Ecto neural progenitor cell (in vitro differentiated cells): ENCODE results near the gene TMEM214.
"Not testable (repeated sequence)": the region's sequence is repeated elsewhere in the genome, so short reads cannot be mapped to it uniquely, and the experiment has no call there.

Source experiments
- DNase-seq: peaks from one replicate; pipeline ENCODE4 v3.0.0-alpha.2; 2018; ENCODE audit warnings: low spot score

Gene TMEM214

DNA sequence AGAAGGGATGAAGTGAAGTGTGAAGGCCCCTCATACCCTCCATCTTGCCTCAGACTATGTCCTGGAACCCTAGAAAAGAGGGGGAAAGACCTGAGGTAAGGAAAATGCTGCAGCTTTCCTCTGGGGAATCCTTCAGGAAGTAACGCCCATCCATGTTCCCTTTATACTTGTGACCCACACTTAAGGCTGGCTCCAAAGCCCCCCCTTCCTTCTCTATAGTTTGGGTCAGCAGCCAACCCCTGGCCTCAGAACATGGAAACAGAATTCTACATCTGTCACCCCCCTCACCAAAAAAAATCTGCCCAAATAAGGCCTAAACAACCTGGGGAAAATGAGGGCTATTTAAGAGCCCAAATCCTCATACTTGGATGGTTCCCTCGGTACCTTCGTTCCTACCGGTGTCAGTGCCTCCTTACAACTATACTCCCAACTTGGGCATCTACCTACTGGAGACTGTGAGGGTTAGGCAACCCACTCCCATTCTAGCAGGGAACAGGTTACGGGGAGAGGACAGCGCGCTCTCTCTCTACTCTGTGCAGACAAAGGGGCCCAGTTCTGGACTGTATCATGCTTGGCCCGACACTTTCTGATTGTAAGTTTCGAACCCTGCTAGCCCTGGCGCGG, 38.0 kb downstream of the TMEM214 start:
- DNase-seq, result no peak

- DNase-seq, result peak; percentile 94
These were observed 38.7 kb downstream of the TMEM214 start, which contains the start of gene OST4 for GRCh38 chr2:27071277-27071989. OST4 (minus strand) TSS chr2:27071654.

DNA sequence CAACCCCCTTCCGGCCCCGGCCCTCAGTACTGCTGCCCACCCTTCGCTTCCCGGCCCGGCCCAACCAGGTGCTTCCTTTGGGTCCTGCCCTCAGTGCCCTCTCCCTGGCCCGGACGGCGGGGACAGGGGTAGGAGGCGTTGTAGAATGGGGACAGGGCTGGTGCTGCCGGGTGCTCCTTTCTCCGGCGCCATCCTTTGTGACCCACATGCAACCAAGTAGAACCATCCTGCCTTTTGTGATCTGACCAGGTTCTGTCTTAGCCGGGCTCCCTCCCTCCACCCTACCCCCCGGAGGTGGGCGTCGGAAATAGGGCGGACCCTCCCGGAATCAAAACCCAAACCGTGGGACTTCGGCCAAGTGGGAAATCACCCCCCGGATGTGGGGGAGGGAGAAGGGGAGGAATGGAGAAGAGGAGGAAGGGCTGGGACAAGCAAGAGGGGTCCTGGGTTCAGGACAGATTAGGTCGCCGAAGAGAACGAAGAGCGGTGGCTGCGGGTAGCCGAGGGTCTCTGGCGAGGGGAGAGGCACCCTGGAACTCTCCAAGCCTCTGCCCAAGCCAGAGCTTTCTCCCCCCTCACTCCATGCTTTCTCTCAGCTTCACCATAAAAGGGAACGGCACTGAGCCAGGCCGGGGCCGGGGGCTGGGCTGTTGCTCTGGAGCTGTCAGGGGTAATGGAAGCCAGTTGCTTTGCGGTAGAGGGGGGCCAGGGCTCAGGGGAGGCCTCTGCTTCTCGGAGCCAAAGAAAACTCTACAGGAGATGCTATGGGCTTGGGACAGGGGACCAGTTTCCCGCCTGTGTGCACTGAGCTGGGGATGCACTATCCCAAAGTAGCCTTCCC, 39.4 kb downstream of the TMEM214 start:
- DNase-seq, result peak; percentile 75

- DNase-seq, result no peak
These were observed 40.2 kb downstream of the TMEM214 start for GRCh38 chr2:27072920-27073319.

DNA sequence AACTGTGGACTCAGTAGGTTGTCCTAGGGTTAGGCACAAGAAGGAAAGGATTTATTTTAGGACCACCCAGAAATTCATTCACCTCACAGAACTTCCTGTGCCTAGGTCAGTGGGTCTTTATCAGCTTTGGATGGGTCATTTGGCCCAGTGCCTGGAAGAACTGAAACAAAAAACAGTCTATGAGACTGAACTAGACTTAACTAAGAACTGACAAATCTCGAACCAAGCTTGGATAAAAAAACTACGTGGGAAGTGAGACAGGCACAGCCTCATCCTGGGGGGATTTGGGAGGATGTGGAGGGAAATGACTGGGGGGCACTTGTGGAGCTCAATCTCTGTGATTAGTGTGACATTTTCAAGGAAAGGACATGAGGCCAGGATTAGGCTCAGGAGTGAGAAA, 41.0 kb downstream of the TMEM214 start:
- no peak for DNase-seq

- no peak for DNase-seq
These were observed 42.2 kb downstream of the TMEM214 start for GRCh38 chr2:27074738-27075565.

- not testable (repeated sequence) for DNase-seq
These were observed 42.8 kb downstream of the TMEM214 start for GRCh38 chr2:27075566-27075871.

- no peak for DNase-seq
These were observed 43.6 kb downstream of the TMEM214 start for GRCh38 chr2:27076323-27076722.

DNA sequence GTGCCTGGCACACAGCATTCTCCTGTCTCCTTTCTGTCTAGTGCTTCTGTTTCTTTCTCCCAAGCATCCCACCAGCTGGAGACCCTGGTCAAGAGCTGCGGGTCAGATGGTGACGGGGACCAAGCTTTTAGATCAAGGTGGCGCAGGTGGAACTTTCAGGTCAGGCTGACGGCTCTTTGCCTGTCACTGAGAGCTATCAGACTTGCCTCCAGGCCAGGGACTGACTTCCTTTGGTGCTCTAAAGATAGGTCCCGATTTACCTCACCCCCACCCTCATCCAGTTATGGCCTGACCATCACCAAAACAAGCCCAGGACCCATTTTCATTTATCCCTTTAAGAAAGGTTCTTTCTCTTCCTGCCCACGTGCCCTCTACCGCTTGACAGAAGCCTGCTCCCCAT, 44.5 kb downstream of the TMEM214 start:
- no peak for DNase-seq

DNA sequence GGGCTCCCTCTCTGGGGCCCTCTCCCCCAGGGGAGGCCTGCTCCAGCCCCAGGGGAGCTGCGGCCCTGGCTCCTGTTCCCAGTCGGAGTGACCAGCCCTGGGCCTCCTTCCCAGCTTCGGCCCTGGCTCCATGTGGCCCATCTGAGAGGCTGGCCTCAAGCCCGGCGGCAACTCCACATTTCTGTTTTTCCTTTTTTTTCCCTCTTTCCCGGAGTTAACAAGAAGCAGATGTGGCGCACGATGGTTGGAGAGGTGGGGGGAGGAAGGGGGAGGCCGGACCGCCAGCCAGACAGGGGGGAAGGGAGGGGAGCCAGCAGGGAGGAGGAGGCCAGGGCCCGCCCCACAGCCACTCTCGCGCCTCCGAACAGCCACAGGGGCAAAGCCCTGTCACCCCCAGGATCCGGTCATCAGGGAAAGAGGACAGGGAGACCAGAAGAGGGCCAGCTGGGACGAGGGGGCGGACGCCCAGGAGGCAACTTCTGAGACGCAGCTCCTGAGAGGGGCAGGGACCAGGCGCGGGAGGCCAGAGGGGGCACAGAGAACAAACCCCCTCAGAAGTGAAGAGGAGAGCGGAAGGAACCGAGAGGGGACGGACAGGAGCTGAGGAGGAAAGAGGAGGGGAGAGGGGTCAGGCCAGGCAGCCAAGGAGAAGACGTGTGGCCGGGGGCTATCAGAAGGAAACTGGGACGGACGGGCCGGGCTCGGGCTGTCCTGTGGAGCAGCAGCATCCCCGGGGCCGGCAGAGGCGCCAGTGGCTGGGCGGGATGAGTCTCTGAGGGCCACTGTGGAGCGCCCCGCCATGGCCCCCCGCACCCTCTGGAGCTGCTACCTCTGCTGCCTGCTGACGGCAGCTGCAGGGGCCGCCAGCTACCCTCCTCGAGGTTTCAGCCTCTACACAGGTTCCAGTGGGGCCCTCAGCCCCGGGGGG, 45.8 kb downstream of the TMEM214 start, which contains the start of gene EMILIN1:
TSS of gene EMILIN1 (plus strand) at position 349 of the 928 bp plus-strand sequence. CDS start at position 800, 451 bp downstream.
- peak; percentile 73 for DNase-seq

- DNase-seq, result no peak
These were observed 46.7 kb downstream of the TMEM214 start for GRCh38 chr2:27079233-27080139.

DNA sequence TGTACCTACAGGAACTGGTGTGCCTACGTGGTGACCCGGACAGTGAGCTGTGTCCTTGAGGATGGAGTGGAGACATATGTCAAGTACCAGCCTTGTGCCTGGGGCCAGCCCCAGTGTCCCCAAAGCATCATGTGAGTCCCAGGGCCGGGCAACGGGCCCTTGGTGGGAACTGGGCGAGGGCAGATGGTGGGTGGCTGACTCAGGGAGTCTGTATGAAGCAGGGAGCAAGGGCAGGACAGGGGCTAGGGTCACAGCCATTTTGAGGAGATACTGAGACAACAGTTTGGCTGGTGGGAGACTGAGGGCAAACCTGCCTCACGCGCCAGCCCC, 47.3 kb downstream of the TMEM214 start:
- DNase-seq, result no peak

- DNase-seq, result no peak
These were observed 47.8 kb downstream of the TMEM214 start for GRCh38 chr2:27080603-27080936.

DNA sequence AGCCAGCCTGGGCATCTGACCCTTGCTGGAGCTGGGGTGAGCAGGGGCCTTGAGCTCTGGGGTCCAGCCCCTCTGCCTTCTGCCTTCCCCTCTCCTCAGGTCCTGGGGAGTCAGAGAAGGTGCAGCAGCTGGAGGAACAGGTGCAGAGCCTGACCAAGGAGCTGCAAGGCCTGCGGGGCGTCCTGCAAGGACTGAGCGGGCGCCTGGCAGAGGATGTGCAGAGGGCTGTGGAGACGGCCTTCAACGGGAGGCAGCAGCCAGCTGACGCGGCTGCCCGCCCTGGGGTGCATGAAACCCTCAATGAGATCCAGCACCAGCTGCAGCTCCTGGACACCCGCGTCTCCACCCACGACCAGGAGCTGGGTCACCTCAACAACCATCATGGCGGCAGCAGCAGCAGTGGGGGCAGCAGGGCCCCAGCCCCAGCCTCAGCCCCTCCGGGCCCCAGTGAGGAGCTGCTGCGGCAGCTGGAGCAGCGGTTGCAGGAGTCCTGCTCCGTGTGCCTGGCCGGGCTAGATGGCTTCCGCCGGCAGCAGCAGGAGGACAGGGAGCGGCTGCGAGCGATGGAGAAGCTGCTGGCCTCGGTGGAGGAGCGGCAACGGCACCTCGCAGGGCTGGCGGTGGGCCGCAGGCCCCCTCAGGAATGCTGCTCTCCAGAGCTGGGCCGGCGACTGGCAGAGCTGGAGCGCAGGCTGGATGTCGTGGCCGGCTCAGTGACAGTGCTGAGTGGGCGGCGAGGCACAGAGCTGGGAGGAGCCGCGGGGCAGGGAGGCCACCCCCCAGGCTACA, 49.4 kb downstream of the TMEM214 start:
- no peak for DNase-seq

- no peak for DNase-seq
These were observed 50.1 kb downstream of the TMEM214 start for GRCh38 chr2:27082773-27083409.

GRCh38 chr2:27083410-27084296, 50.9 kb downstream of the TMEM214 start:
- DNase-seq, result no peak

DNA sequence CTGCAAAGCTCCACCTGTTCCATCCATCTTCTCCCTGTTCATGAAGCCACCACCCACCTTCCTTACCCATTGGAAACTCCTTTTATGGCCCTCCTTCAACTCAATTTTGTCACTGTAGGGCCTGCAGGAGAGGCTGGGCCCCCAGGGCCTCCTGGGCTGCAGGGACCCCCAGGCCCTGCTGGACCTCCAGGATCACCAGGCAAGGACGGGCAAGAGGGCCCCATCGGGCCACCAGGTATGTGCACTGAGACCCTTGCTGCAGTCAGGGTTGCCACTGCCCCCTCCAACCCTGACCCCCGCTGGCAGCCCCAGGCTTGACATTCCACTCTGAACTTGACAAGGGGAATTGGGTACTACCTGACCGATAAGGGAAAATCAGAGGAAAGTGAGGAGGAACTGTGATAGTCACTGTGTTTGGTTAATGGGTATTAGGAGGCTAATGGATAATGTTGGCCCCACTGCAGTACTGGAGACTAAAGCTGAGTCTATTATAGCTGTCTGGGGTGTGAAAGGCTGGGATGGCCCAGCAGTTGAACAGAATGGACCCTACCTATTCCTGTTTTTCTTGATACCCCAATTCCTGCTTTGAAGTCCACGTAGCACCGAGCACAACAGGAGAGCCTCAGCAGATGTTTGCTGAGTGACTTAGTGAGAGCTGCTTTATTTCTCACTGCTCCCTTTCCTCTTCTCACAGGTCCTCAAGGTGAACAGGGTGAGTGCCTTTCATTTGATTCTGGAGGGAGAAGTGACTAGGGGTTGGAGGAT, 51.7 kb downstream of the TMEM214 start:
- DNase-seq, result no peak
